Melanocyte of skin (primary cell): ENCODE data around the gene CYBB. TPM values are rescaled to one million over a fixed set of nuclear protein-coding genes. Genes with fewer than 3 reads are reported as not detected.

Experiments
- total RNA-seq, 2 donors: library from RNA; depleted of rRNA; stranded (reverse); fragments of >200 nt; gene quantifications; 2 replicates each; pipeline ENCODE4 v1.2.3, GENCODE V29; 2012

Gene CYBB
- total RNA-seq: not detected

DNA sequence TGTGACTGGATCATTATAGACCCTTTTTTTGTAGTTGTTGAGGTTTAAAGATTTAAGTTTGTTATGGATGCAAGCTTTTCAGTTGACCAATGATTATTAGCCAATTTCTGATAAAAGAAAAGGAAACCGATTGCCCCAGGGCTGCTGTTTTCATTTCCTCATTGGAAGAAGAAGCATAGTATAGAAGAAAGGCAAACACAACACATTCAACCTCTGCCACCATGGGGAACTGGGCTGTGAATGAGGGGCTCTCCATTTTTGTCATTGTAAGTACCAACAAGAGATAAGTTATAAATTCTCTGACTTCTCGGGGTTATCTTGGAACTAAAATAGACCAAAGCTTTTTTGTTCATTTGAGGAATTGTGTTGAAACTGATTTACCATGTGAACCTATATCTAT is at the start of gene CYBB:
CYBB (plus strand) TSS at position 203 of the 400 bp plus-strand sequence; CDS start at position 222, 19 bp downstream.

DNA sequence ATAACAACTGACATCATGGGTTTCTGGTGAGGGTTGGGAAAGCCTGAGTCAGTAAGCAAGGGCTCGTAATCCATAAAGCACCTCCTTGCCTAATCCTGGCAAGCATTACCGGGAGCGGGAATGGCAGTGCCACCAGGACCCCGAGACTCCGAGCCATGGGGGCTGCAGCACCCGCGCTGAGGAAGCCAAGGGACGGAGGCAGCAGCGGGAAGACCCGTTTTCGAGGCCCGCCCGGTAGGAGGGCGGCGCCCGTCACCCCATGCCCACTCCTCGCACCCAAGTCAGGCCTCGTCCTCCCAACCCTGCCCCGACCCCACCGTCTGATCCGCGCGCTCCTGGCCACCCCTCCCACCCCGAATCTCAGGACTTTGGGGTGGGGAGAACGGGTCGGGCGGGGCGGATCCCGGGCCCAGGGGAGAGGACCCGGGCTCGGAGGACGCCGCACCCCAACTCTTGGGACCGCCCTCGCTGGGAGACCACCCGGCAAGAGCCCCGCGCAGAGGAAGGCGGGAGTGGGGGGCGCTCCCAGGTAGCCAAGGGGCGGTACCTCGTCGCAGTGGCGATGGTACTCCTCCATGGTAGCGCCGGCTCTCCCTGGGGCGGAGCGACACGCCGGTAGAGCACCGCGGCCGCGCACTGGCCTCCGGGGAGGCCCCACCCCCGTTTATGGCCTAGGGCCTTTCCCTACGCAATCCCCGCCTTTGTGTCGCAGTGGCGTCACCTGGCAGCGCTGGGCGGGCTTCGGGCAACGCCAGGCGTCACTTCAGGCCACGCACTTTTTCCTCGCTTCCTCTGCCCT is 67.3 kb downstream of the CYBB start, which contains the start of gene DYNLT3:
DYNLT3 (minus strand) TSS at position 638 of the 799 bp plus-strand sequence; CDS start at position 577, 61 bp downstream.

Other genes with a start within 250 kb of the CYBB start
- under 1 TPM in 1 of 2 donors, not detected in 1; under 0.01 TPM for gene LANCL3, start 208.4 kb upstream of the CYBB start, total RNA-seq
- gene XK, start 94.3 kb upstream of the CYBB start, total RNA-seq: under 1 TPM; under 0.01 TPM
- gene DYNLT3, start 67.5 kb downstream of the CYBB start, total RNA-seq: 10 to 100 TPM; 23.0 to 27.9 TPM
- under 1 TPM; under 0.01 TPM for gene SYTL5, start 226.5 kb downstream of the CYBB start, total RNA-seq